OCI-M1 (cell line): ENCODE results near the gene REEP2.
A peak's percentile ranks its signal among the peaks of the same experiment; 100 is the strongest.

Source experiments
- DNase-seq: peaks from one replicate; lab custom pipeline; 2025; lab: John Stamatoyannopoulos, UW

REEP2 gene

GRCh38 chr5:138448481-138449398 is 9.9 kb downstream of the REEP2 start:
- DNase-seq = no peak

GRCh38 chr5:138449501-138450239 is 10.8 kb downstream of the REEP2 start:
- peak; percentile 92 for DNase-seq

DNA sequence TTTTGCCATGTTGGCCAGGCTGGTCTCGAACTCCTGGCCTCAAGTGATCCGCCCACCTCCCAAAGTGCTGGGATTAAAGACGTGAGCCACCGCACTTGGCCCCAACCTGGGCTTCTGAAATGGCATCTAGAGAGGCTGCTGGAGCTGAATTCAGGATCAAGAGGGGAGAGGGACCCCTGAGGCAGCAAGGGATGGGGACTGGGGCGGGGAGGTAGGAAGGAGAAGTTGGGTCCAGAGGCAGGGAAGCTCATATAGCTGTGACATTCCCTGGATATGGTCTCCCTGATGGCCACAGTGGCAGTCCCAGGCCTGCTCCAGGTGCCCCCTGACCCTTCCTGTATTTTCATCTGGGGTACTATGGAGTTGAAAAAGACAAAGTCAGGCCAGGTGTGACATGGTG is 12.1 kb downstream of the REEP2 start:
- DNase-seq = no peak

DNA sequence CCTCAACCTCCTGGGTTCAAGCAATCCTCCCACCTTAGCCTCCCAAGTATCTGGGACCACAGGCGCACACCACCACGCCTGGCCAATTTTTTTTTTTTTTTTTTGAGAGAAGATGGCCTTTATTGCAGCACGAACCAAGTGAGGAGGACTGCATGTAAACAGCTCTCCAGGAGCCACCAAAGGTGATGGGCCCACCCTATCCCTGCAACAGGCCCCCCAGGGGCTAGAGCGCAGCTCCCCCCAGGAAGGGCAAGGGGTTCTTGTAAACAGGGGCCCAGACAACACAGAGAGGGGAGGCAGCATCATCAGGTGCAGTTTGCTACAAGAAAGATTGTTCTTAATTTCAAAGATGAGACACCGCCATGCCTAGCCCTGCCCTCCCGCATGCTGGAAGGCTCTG is 13.9 kb downstream of the REEP2 start:
- no peak for DNase-seq

DNA sequence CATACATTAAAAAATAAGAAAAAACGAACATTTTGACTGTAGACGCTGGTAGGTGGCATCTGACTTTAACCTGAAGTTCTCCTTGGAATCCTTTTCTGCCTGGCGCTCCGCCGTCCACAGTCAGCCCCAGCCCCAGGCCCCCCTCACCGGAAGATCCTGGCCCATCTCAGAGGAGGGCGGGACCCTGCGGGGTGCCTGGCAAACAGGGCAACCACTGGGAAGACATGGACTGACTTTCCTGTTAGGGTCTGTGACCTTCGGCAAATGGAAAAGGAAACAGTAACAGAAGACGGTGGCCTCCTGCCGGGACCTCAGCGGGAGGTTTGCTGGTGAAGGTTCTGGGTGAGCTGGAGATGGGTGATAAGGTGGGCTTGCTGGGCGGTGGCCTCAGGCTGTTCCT is 14.7 kb downstream of the REEP2 start:
- DNase-seq = no peak

DNA sequence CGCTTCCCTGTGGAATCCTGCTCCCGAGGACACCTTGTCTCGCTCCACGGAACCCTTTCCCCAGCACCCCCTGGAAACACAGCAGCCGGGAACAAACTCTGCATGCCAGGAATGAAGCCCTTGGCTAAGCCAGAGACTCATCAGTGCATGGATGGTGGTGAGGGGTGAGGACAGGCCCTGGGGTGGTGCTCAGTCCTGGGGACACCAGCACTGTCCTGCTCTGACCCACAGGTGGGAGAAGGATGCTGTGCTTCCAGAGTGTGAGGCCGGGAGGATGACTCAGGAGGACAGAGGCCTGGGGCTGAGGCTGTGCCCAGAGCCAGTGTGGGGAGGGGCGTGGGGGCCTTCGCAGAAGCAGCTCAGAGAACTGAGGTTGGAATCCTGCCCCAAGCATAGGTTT is 15.3 kb downstream of the REEP2 start:
- DNase-seq = no peak

- DNase-seq = no peak
These were observed 16.5 kb downstream of the REEP2 start for GRCh38 chr5:138455232-138455930.

DNA sequence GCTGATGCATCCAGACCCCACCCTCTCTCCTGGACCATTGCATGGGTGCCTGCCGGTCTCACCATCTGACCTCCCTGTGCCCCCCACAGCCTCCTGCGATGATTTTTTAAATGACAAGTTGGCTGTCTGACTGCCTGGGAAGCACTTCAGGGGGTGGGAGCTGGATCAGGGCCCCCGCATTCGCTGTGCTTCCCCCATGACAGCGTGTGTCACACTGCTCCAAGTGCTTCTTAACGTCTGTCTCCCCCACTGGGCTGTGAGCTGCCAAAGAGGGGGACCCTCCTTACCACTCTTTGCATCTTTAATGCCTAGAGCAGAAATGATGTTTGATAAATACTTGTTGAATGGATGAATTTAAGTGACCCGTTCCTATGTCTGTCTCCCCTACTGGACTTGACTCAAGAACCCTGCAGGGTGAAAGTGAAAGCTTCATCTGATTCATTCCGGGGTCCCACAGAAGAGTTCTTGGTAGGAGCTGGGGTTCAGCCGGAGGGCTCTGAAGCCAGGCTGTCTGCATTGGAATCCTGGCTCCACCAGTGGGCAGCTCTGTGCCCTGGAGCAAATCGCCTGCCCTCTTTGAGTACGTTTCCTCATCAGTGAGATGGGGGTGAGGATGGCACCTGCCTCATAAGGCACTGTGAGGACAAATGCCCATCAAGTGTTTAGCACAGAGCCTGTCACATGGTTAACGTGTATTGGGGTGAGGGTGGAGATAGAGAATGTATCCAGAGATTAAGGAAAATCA is 18.8 kb downstream of the REEP2 start:
- DNase-seq = no peak

DNA sequence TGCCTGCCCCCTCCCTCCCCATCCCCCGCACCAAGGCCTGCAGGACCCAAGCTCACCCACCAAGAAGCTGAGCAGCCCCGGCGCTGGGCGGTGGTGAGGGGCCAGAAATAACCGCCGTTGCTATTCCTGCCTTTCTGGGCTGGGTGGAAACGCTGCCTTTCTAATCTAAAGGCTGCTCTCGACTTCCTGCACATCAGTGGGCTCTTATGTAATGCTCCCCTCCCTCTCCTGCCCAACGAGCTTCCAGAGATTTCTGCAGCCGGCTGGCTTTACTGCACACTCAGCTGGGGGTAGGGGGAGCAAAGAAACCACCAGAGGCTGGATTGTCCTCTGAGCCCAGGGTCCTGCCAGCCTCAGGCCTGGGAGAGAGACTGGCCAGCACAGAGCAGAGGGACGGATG is 19.5 kb downstream of the REEP2 start:
- DNase-seq = no peak

DNA sequence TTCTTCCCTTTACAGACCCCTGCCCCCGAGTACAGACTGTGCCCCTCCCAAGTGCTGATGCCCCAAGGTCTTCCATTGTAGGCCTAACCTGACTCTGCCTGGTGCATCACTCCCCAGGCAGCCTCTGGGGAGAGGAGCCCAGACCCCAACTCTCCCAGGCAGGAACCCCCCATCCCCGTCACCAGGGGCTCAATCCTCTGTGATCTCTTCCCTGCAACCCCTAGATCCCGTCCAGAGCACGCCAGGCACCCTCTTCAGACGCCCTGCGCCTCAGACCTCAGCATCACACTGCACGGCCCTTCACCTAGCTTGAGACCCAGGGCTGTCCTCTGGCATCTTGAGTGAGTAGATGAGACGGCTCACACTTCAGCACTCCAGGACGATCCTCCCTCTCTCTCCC is 20.0 kb downstream of the REEP2 start:
- DNase-seq = no peak

GRCh38 chr5:138459311-138459933 is 20.6 kb downstream of the REEP2 start:
- no peak for DNase-seq

- no peak for DNase-seq
These were observed 21.3 kb downstream of the REEP2 start for GRCh38 chr5:138460032-138460693.

DNA sequence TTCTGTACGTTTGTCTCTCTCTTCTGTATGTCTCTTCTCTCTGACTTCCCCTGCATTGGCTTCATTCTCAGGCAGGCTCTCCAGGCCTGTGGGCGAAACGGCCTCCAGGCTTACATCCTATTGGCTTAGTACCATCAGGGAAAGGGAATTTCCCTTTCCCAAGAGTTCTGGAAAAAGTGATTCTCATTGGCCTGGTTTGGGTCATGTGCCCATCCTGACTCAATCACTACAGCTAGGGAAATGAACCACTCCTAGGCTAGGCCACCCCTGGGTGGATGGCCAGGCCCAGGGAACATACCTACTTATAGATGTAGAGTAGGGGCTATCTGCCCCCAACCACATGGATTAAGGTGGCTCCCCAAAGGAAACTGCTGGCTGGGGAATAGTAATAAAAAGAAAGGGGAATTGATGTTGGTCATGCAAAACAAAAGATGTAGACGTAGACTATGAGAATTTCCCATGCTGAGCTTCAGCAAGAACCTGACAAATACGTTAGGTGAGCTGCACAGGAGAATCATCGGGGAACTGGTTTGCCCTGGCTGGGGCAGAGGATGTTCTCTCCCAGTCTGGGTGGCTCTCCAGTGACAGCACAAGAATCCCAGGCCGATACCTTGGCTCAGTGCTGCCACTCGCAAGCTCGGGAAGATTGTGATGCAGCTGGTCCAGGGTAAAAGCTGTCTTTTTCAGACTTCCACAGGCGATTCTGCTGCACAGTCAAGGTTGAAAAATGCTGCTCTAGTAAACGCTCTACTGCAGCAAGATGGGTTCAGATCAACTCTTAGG is 22.7 kb downstream of the REEP2 start:
- no peak for DNase-seq

DNA sequence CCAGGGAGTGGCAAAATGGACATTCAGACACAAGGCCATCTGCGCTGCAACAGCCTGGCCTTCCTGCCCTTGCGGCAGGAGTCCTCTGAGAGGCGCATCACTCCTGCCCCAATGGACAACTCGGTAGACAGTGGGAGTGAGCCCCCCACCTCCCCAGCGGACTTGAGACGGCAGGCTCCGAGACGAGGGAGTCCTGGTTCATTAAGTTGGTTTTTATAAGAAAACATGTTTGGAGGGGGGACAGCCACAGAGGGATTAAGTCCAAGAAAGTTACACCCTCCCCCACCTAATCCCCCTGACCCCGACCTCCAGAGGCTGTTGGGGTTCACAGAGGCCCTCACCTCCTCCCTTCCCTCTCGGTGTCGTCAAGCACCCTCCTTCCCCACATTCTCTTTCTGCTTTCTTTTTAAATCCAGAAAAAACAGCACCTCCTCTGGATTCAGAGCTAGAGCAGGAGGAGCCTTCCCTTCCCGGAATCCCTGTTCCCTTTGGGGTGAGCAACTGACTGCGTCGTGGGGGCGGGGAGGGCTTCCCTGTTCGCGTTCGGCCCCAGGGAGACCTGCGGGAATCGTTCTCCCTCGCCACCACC is 24.7 kb downstream of the REEP2 start:
- peak; percentile 55 for DNase-seq

- DNase-seq = peak; percentile 97
These were observed 25.1 kb downstream of the REEP2 start for GRCh38 chr5:138464008-138464387.

DNA sequence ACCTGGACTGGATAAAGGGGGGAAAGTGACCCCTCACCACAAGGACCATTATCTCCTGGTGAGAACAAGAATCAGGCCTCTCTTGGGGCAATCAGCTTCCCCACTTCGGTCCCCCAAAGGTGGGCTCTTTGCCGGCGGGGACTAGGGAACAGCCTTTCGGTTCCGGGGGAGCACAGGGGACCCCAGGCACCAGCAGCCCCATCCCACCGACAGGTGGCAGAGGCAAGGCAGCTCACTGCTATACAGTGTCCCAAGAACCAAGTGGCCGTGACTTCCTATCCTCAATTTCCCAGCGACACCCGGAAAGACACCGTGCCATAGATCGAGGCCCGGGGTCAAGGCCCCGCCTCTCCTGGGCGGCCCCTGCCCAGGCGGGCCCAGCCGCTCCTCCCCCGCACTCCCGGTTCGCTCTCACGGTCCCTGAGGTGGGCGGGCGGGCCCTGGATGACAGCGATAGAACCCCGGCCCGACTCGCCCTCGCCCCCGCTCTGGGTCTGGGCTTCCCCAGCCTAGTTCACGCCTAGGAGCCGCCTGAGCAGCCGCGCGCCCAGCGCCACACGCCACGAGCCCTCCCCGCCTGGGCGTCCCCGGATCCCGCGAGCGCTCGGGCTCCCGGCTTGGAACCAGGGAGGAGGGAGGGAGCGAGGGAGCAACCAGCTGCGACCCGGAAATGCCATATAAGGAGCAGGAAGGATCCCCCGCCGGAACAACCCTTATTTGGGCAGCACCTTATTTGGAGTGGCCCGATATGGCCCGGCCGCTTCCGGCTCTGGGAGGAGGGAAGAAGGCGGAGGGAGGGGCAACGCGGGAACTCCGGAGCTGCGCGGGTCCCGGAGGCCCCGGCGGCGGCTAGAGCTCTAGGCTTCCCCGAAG is 25.8 kb downstream of the REEP2 start:
- peak; percentile 99 for DNase-seq

GRCh38 chr5:138465261-138466124 is 26.6 kb downstream of the REEP2 start, which contains the start of gene EGR1:
Gene EGR1, plus strand, starts transcription at chr5:138465479. Its CDS starts 283 bp downstream, at chr5:138465762.
- peak; percentile 96 for DNase-seq
